ENCODE measurements around the gene DLGAP4.

GRCh38 chr20:36341331-36342020 lies 35.3 kb downstream of the DLGAP4 start:
- TF ChIP-seq CTCF (conservative IDR thresholded peaks at IDR 0.05 in 1 of 2, IDR thresholded peaks at IDR 0.05 in 1 of 2; ENCODE audit: extremely low read depth in 1 of 2, insufficient read depth in 1 of 2, low read depth in 1 of 2, low read length in 2 of 2) = no peak
- no peak for TF ChIP-seq EZH2 (IDR thresholded peaks at IDR 0.05; ENCODE audit: borderline replicate concordance, low read length)
